D721Med (cell line): ENCODE results near the gene SNRPB.

Experiments
- DNase-seq: peaks from one replicate; pipeline ENCODE4 v3.0.0; 2011; ENCODE audit warnings: low spot score; ENCODE audit not compliant: insufficient read length
- FAIRE-seq: peaks from 2 replicates; lab custom pipeline; 2011; peaks lifted over from hg19 to GRCh38; lab: Jason Lieb, UNC
- CTCF ChIP-seq: IDR thresholded peaks from 2 replicates; pipeline ENCODE4 v1.5.1; 2012; ENCODE audit warnings: mild to moderate bottlenecking, control low read depth; ENCODE audit not compliant: insufficient read depth; ENCODE audit errors: missing control alignments

The SNRPB gene

GRCh38 chr20:2470423-2471193 is at the start of gene SNRPB:
SNRPB (minus strand) TSS chr20:2470789; CDS start chr20:2470690, 99 bp downstream.
- DNase-seq (peak; percentile 71), FAIRE-seq (no peak)
- no peak for TF ChIP-seq CTCF

GRCh38 chr20:2519115-2519809 is 48.7 kb upstream of the SNRPB start:
- no peak for DNase-seq
- FAIRE-seq, result no peak
- no peak for TF ChIP-seq CTCF

DNA sequence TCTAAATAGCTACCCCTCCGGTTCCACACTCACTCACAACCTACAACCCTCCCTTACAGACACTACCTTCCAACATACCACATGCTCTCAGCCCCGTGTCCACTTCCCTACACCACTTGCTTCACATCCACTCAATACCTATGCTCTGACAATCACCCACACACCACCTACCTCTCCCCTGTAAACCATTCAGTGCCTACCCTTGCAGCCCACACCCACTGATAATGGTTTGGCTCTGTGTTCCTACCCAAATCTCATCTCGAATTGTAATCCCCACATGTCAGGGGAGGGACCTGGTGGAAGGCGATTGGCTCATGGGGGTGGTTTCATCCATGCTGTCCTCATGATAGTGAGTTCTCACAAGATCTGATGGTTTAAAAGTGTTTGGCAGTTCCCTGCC is 48.0 kb upstream of the SNRPB start:
- FAIRE-seq (no peak), DNase-seq (no peak)

DNA sequence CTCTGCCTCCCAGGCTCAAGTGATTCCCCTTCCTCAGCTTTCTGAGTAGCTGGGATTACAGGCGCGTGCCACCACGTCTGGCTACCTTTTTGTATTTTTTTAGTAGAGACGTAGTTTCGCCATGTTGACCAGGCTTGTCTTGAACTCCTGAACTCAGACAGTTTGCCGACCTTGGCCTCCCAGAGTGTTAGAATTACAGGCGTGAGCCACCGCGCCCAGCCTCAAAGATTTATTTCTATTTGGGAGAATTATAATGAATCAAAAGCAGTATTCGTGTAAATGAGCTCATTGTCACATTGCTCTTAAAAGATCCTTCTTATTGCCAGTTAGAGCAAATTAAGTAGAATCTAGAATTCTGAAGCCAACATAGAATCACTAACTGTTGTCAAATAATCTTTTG is 47.5 kb upstream of the SNRPB start:
- DNase-seq (no peak), FAIRE-seq (no peak)
- no peak for TF ChIP-seq CTCF

More for the DNA sequence above, 48.0 kb upstream of the SNRPB start:
- TF ChIP-seq CTCF, result no peak

DNA sequence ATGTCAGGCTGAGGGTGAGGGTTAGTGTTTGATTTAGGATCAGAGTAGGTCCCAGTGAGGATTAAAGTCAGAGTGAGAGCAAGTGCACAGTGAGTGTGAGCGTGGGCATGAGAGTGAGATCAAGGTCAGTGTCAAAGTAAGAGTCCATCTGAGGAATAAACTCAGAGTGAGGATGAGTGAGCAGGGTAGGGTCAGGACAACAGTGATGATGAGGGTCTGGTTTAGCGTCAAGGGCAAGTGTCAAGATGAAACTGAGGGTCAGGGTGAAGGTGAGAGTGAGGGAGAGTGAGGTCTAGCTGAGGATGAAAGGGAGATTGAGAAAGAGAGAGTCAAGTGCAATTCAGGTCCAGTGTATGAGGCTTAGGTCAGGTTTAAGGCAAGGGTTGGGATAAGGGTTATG is 45.8 kb upstream of the SNRPB start:
- TF ChIP-seq CTCF, result no peak
- no peak for FAIRE-seq
- no peak for DNase-seq

- no peak for FAIRE-seq
- no peak for TF ChIP-seq CTCF
- DNase-seq, result no peak
These were observed 44.6 kb upstream of the SNRPB start for GRCh38 chr20:2515203-2515602.

DNA sequence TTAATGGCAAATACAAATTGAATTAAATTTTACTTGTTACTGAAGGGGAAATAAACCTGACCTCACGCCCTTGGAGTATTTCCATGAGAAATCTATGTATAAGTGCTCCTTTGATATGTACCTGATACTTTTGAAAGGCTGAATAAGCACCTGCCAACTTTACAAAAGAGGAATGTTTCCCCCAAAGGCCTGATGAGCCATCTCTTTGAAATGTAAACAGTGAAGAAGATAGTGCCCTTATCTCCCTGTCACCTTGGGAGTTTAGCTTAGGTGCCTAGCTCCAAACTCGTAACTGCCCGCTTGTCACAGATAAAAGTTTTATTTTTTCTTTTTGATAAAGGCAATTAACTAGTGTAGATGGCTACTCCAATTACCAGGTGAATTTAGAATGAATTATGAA is 39.2 kb upstream of the SNRPB start:
- DNase-seq (no peak), FAIRE-seq (no peak)
- no peak for TF ChIP-seq CTCF
